Sigmoid colon (tissue), 7 donors: ENCODE data around the gene INTS3. TPM values are rescaled to one million over a fixed set of nuclear protein-coding genes. Genes with fewer than 3 reads are reported as not detected.

ENCODE experiments used
- DNase-seq: peaks from one replicate; pipeline ENCODE4 v3.0.0-alpha.2; 2019
- H3K27ac ChIP-seq, 4 donors: fragments of 200-600 bp; sonication (generic); one replicate each; pipeline ENCODE4 v1.5.1; 2016 to 2019; ENCODE audit warnings: mild to moderate bottlenecking in 1 of 4
- H3K27me3 ChIP-seq, 3 donors: fragments of 200-600 bp; sonication (generic); one replicate each; pipeline ENCODE4 v1.5.1; 2019; ENCODE audit warnings: mild to moderate bottlenecking in 1 of 3
- H3K36me3 ChIP-seq, 4 donors: fragments of 200-600 bp; sonication (generic); one replicate each; pipeline ENCODE4 v1.5.1; 2016 to 2019
- H3K4me1 ChIP-seq, 4 donors: fragments of 200-600 bp; sonication (generic); one replicate each; pipeline ENCODE4 v1.5.1; 2017 to 2019
- H3K4me3 ChIP-seq, 4 donors: fragments of 200-600 bp; sonication (generic); one replicate each; pipeline ENCODE4 v1.5.1; 2017 to 2019; ENCODE audit warnings: mild to moderate bottlenecking in 2 of 4, moderate library complexity in 1 of 4
- H3K9me3 ChIP-seq, 4 donors: fragments of 200-600 bp in 3 of 4; sonication (generic) in 3 of 4; one replicate each; pipeline versions ENCODE4 v1.5.1 to v1.6.1; 2013 to 2019
- EP300 ChIP-seq, 4 donors: sonication (generic); formaldehyde crosslinking; IDR thresholded peaks; one replicate each; pipeline ENCODE4 v1.6.1; 2017; ENCODE audit warnings: antibody characterized with exemption in 4 of 4
- POLR2A ChIP-seq, 2 donors: fragments of 450-650 bp; IDR thresholded peaks; one replicate each; pipeline ENCODE4 v1.6.1; 2016; ENCODE audit warnings: antibody characterized with exemption in 2 of 2, mild to moderate bottlenecking in 2 of 2, moderate library complexity in 2 of 2
- POLR2AphosphoS5 ChIP-seq, 4 donors: sonication (generic); formaldehyde crosslinking; IDR thresholded peaks; one replicate each; pipeline ENCODE4 v1.6.1; 2017; ENCODE audit warnings: antibody characterized with exemption in 4 of 4
- WGBS, 2 donors: extraction: QIAGEN DNeasy Blood & Tissue Kit; methylation state at CpG; one replicate each; pipeline ENCODE4 v1.1.7; 2013; 5-methylcytosine and 5-hydroxymethylcytosine counted together
- intact Hi-C: fragments of 100-400 bp; cut with DNase I; formaldehyde crosslinking; loops from one replicate; pipeline ENCODE4 v1.15.1; 2023
- polyA plus RNA-seq, 3 donors: library from polyadenylated mRNA; stranded (reverse); fragments of 200-250 nt; gene quantifications; one replicate each; pipeline ENCODE4 v1.2.3, GENCODE V29; 2013
- total RNA-seq, 4 donors: library from RNA; depleted of rRNA; stranded (reverse); fragments of >200 nt; gene quantifications; one replicate each; pipeline ENCODE4 v1.1.0, GENCODE V29; 2016
- TF ChIP-seq, protein P1 (sequence below), 4 experiments: fragments of 450-650 bp in 3 of 4; fragments of 200-600 bp in 1 of 4; IDR thresholded peaks; one replicate each; pipeline ENCODE4 v1.5.1; 2016 to 2019; ENCODE audit warnings: antibody characterized with exemption in 4 of 4, mild to moderate bottlenecking in 3 of 4, moderate library complexity in 2 of 4
- donor health status: healthy with polysubstance abuse.
- donor health status: Bipolar disorder and iron deficiency.
- donor health status: healthy.

INTS3 gene
- total and polyA plus RNA-seq, 7 donors = 5.4 to 53.7 (median 31.4) TPM

- H3K36me3 ChIP-seq = peaks cover 0 to 17% (median 0%) of the 10 kb centered on the region in 4 donors
- H3K4me3 ChIP-seq = no peak overlapping the region
- intact Hi-C loops = no loop called here
- peaks cover 0 to 25% (median 15%) of the 10 kb centered on the region in 4 donors for H3K4me1 ChIP-seq
- WGBS, 2 donors = 93 to 96% methylated on average over 3 of the region's 3 CpGs
- DNase-seq = no peak
- peak overlapping the region in 1 of 4 donors; percentile 53 for H3K27ac ChIP-seq
- H3K9me3 ChIP-seq = no peaks in the 10 kb centered on the region
- H3K27me3 ChIP-seq = no peaks in the 10 kb centered on the region
- TF ChIP-seq POLR2AphosphoS5 (IDR thresholded peaks at IDR 0.05) (no peak), EP300 (IDR thresholded peaks at IDR 0.05) (no peak), POLR2A (IDR thresholded peaks at IDR 0.05) (no peak)
Observed at GRCh38 chr1:153735090-153735420, 7.2 kb downstream of the INTS3 start.

DNA sequence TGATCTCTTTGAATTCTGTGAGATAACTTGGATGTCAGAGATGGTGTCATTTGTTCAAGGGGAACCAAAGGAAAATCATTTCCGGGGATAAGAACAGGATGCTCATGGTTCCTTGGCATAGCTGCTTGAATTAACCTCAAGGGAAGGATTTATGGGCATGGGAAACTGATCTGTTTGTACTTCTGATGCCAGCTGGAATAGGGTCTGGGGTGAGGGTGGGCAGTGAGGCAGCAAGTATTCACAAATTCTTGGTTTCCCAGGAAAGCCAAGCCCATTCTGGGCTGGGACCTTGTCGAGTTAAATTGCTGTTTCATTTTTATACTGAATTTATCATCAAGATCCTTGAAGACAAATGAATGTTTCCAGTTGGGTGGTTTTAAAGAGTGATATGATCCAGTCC, 14.1 kb downstream of the INTS3 start:
- H3K9me3 ChIP-seq = no peaks in the 10 kb centered on the region
- H3K27me3 ChIP-seq = no peaks in the 10 kb centered on the region
- intact Hi-C loops = no loop called here
- WGBS, 2 donors = 69% methylated on average over 2 of the region's 2 CpGs
- no peak overlapping the region for H3K4me3 ChIP-seq
- TF ChIP-seq, protein P1, sequence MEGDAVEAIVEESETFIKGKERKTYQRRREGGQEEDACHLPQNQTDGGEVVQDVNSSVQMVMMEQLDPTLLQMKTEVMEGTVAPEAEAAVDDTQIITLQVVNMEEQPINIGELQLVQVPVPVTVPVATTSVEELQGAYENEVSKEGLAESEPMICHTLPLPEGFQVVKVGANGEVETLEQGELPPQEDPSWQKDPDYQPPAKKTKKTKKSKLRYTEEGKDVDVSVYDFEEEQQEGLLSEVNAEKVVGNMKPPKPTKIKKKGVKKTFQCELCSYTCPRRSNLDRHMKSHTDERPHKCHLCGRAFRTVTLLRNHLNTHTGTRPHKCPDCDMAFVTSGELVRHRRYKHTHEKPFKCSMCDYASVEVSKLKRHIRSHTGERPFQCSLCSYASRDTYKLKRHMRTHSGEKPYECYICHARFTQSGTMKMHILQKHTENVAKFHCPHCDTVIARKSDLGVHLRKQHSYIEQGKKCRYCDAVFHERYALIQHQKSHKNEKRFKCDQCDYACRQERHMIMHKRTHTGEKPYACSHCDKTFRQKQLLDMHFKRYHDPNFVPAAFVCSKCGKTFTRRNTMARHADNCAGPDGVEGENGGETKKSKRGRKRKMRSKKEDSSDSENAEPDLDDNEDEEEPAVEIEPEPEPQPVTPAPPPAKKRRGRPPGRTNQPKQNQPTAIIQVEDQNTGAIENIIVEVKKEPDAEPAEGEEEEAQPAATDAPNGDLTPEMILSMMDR (IDR thresholded peaks at IDR 0.05) = no peak
- TF ChIP-seq POLR2AphosphoS5 (IDR thresholded peaks at IDR 0.05) = no peak
- TF ChIP-seq EP300 (IDR thresholded peaks at IDR 0.05) = no peak
- TF ChIP-seq POLR2A (IDR thresholded peaks at IDR 0.05) = no peak
- peak overlapping the region in 1 of 4 donors; percentile 9 for H3K27ac ChIP-seq
- peaks cover 0 to 33% (median 3%) of the 10 kb centered on the region in 4 donors for H3K4me1 ChIP-seq
- DNase-seq = no peak
- H3K36me3 ChIP-seq = peaks cover 9 to 81% (median 23%) of the 10 kb centered on the region in 4 donors

GRCh38 chr1:153742411-153743142, 14.7 kb downstream of the INTS3 start:
- 51 to 63% methylated on average over 5 of the region's 5 CpGs for WGBS, 2 donors
- peaks cover 0 to 38% (median 3%) of the 10 kb centered on the region in 4 donors for H3K4me1 ChIP-seq
- peaks cover 9 to 87% (median 26%) of the 10 kb centered on the region in 4 donors for H3K36me3 ChIP-seq
- TF ChIP-seq, protein P1 (IDR thresholded peaks at IDR 0.05) = no peak
- TF ChIP-seq EP300 (IDR thresholded peaks at IDR 0.05) = no peak
- TF ChIP-seq POLR2AphosphoS5 (IDR thresholded peaks at IDR 0.05) = no peak
- no peak for TF ChIP-seq POLR2A (IDR thresholded peaks at IDR 0.05)
- H3K27ac ChIP-seq = peak overlapping the region in 2 of 4 donors; percentile 15 to 16
- no peak for DNase-seq
- H3K9me3 ChIP-seq = no peaks in the 10 kb centered on the region
- no peak overlapping the region for H3K4me3 ChIP-seq
- intact Hi-C loops = no loop called here
- H3K27me3 ChIP-seq = no peaks in the 10 kb centered on the region

DNA sequence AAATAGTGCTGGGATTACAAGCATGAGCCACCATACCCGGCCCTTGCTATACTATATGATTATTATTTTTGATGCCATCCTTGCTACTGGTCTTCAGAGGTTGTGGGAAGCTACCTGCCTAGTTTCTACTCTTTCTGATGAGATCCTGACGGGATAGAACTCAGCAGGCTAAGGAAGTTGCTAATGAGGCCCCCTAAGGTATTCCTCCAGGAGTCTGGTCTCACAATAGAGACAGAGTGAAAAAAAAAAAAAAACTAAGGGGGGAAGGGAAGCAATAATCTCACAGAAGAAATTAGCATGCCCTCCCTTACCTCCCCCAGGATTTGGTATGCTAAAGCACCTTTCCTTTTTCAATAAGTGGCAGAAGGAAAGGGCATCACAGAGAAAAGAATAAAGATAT, 17.6 kb downstream of the INTS3 start:
- TF ChIP-seq, protein P1 (IDR thresholded peaks at IDR 0.05) = no peak
- intact Hi-C loops = no loop called here
- DNase-seq = no peak
- 93 to 97% methylated on average over 2 of the region's 2 CpGs for WGBS, 2 donors
- Histone ChIP-seq H3K27ac (peak overlapping the region in 1 of 4 donors; percentile 68), H3K27me3 (no peaks in the 10 kb centered on the region), H3K9me3 (no peaks in the 10 kb centered on the region), H3K4me1 (peaks cover 0 to 63% (median 14%) of the 10 kb centered on the region in 4 donors), H3K36me3 (peaks cover 8 to 92% (median 31%) of the 10 kb centered on the region in 4 donors), H3K4me3 (no peak overlapping the region)

DNA sequence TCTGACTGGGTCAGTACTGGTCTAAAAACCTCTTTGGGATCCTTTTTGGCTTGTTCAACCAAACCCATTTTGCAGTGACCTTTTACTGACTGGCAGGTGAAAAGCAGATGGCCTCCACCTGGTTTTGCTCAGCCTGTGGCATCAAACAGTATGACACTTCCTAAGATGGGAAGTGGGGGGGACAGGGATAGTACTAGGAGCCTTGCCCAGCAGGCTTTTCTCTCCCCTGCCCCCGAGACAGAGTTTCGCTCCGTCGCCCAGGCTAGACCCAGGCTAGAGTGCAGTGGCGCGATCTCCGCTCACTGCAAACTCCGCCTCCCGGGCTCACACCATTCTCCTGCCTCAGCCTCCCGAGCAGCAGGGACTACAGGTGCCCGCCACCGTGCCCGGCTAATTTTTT, 18.3 kb downstream of the INTS3 start:
- peaks cover 0 to 63% (median 14%) of the 10 kb centered on the region in 4 donors for H3K4me1 ChIP-seq
- H3K27me3 ChIP-seq = no peaks in the 10 kb centered on the region
- H3K27ac ChIP-seq = peak overlapping the region in 1 of 4 donors; percentile 68
- no peaks in the 10 kb centered on the region for H3K9me3 ChIP-seq
- DNase-seq = no peak
- intact Hi-C loops = no loop called here
- no peak overlapping the region for H3K4me3 ChIP-seq
- TF ChIP-seq POLR2AphosphoS5 (IDR thresholded peaks at IDR 0.05) = peak in 2 of 4 donors; percentile 78 to 93
- peak in 1 of 4 donors; percentile 44 for TF ChIP-seq EP300 (IDR thresholded peaks at IDR 0.05)
- TF ChIP-seq, protein P1 (IDR thresholded peaks at IDR 0.05) = no peak
- no peak for TF ChIP-seq POLR2A (IDR thresholded peaks at IDR 0.05)
- WGBS, 2 donors = 95% methylated on average over 13 of the region's 13 CpGs
- H3K36me3 ChIP-seq = peaks cover 5 to 92% (median 24%) of the 10 kb centered on the region in 4 donors
